ENCODE results near the gene ADAMTSL4.

DNA sequence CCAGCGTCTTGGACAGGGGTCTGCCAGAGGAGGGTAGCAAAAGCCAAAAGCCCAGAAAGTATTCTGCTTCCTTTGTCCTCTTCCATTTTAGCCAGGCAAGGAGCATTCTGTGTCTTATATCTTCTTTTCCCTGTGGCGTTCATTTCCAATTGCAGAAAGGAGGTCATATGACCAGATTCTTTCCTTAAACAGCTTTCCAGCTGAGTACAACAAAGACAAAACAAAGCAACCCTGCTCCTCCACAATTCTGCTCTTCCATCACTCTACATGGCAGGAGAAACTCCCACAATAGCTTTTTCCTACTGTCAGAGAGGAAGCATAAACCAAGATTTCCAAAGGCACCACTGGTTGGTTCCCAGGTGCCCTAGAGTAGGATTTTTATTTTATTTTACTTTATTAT lies 60.5 kb downstream of the ADAMTSL4 start:
- TF ChIP-seq CTCF (IDR thresholded peaks at IDR 0.05; ENCODE audit: low read length) (no peak), EZH2 (optimal IDR thresholded peaks at IDR 0.05; ENCODE audit: low read depth, low read length) (no peak)

Measured in MM.1S (cell line).